Measurements from ENCODE around the gene MYH4. TPM values are rescaled to one million over a fixed set of nuclear protein-coding genes. Genes with fewer than 3 reads are reported as not detected.

MYH4 gene
- total and polyA plus RNA-seq, 10 of the 15 experiments (the other 5 are each of a cell fraction or from before 2014, with no cell fraction given) = not detected

GRCh38 chr17:10428781-10429180, 40.6 kb downstream of the MYH4 start:
- POLR2A ChIA-PET = no interaction called here
- Histone ChIP-seq H3K27ac (ENCODE audit: control insufficient read depth, insufficient read depth) (no peak overlapping the region), H2AFZ (ENCODE audit: control insufficient read depth, low read depth, low read length) (no peak overlapping the region), H3K9me3 (replicated peaks; ENCODE audit: control insufficient read depth, insufficient read depth, low read length) (no peaks in the 10 kb centered on the region), H3K4me1 (ENCODE audit: control insufficient read depth, insufficient read depth, low read length) (no peaks in the 10 kb centered on the region), H3K4me2 (ENCODE audit: control insufficient read depth, insufficient read depth) (no peak overlapping the region), H3K4me3 (no peak overlapping the region), H3K79me2 (ENCODE audit: control insufficient read depth, insufficient read depth, low read length) (no peaks in the 10 kb centered on the region), H4K20me1 (ENCODE audit: control insufficient read depth, insufficient read depth) (no peaks in the 10 kb centered on the region), H3K27me3 (replicated peaks in 1 of 2; ENCODE audit: control insufficient read depth in 2 of 2, insufficient read depth in 2 of 2, low read length in 1 of 2) (no peaks in the 10 kb centered on the region), H3K9ac (ENCODE audit: control insufficient read depth, insufficient read depth, low read length) (no peak overlapping the region), H3K36me3 (ENCODE audit: control insufficient read depth in 2 of 2, insufficient read depth in 2 of 2, low read length in 1 of 2) (no peaks in the 10 kb centered on the region)
- no peak for FAIRE-seq
- no peak for DNase-seq (ENCODE audit: low read depth, low spot score)
- WGBS (ENCODE audit: insufficient coverage, insufficient replicate concordance, low lambda C conversion rate, missing lambda C conversion rate) = 59% methylated on average over 2 of the region's 2 CpGs
- in situ Hi-C loops (cut with MboI) (no loop called here), intact Hi-C loops (cut with micrococcal nuclease; ENCODE audit: unreplicated experiment) (no loop called here)
- RAD21 ChIA-PET (ENCODE audit: unreplicated experiment) = no interaction called here
- SMC1A ChIA-PET (ENCODE audit: uncharacterized antibody, unreplicated experiment) = no interaction called here
- TF ChIP-seq JUNB (IDR thresholded peaks at IDR 0.05) (no peak), YY1 (IDR thresholded peaks at IDR 0.05; ENCODE audit: low read depth, low read length) (no peak), HSF1 (IDR thresholded peaks at IDR 0.05; ENCODE audit: low read depth, low read length) (no peak), NFYA (IDR thresholded peaks at IDR 0.05; ENCODE audit: borderline replicate concordance, low read depth, low read length) (no peak), ZNF384 (IDR thresholded peaks at IDR 0.05; ENCODE audit: borderline replicate concordance, low read depth, low read length) (no peak), LARP7 (IDR thresholded peaks at IDR 0.05) (no peak), CEBPZ (IDR thresholded peaks at IDR 0.05; ENCODE audit: low read depth, low read length) (no peak), CBFB (IDR thresholded peaks at IDR 0.05; ENCODE audit: low read depth) (no peak), GABPA (IDR thresholded peaks at IDR 0.05; ENCODE audit: low read depth) (no peak), EED (IDR thresholded peaks at IDR 0.05; ENCODE audit: low read depth) (no peak), ZNF217 (IDR thresholded peaks at IDR 0.05) (no peak), TCF3 (IDR thresholded peaks at IDR 0.05; ENCODE audit: borderline replicate concordance, insufficient read depth, low read depth, low read length) (no peak), ATF7 (IDR thresholded peaks at IDR 0.05; ENCODE audit: low read depth) (no peak), BCL3 (IDR thresholded peaks at IDR 0.05; ENCODE audit: borderline replicate concordance, insufficient read depth, low read depth, low read length, poor library complexity, severe bottlenecking) (no peak), PBX3 (IDR thresholded peaks at IDR 0.05; ENCODE audit: insufficient replicate concordance, low read depth, low read length) (no peak)
- BruUV-seq (replicated peaks) = no TSS peak
- ATAC-seq = no peak
- CTCF ChIA-PET = no interaction called here
